ENCODE data around the gene VASH1.

VASH1 gene

GRCh38 chr14:76767681-76768656 is 6.7 kb downstream of the VASH1 start:
- POLR2A ChIA-PET = no interaction called here
- no peak overlapping the region for H3K4me3 ChIP-seq (ENCODE audit: low read depth, low read length)
- CTCF ChIA-PET = interaction anchor here (3.1 to 3.2 kb wide), 2 partner anchors 17 kb away, joined by 12 to 13 read pairs; no protein-coding TSS in a partner anchor
- no peak overlapping the region for H3K27ac ChIP-seq (ENCODE audit: extremely low read depth, low read depth, low read length)
- H3K4me1 ChIP-seq (ENCODE audit: control insufficient read depth, insufficient read depth, low read length) = no peaks in the 10 kb centered on the region
- H3K36me3 ChIP-seq (ENCODE audit: control insufficient read depth in 2 of 2, insufficient read depth in 1 of 2, low read length in 2 of 2) = no peaks in the 10 kb centered on the region
- no peaks in the 10 kb centered on the region for H3K9me3 ChIP-seq (ENCODE audit: control insufficient read depth, insufficient read depth, low read depth, low read length)
- TF ChIP-seq GLI2 (tag by site-specific recombination; IDR thresholded peaks at IDR 0.05; ENCODE audit: borderline replicate concordance, low read depth) (no peak), BCL11B (tag by site-specific recombination; IDR thresholded peaks at IDR 0.05; ENCODE audit: low read depth) (no peak), ZNF48 (tag by site-specific recombination; IDR thresholded peaks at IDR 0.05) (no peak), REPIN1 (tag by site-specific recombination; IDR thresholded peaks at IDR 0.05; ENCODE audit: low read depth) (no peak), ZNF221 (tag by site-specific recombination; IDR thresholded peaks at IDR 0.05; ENCODE audit: borderline replicate concordance) (no peak), ZBTB1 (tag by site-specific recombination; IDR thresholded peaks at IDR 0.05) (no peak), GLIS1 (tag by site-specific recombination; IDR thresholded peaks at IDR 0.05) (peak; percentile 19; the same call in 1 of the 2 replicates), HOXA7 (CRISPR knock-in tag; IDR thresholded peaks at IDR 0.05; ENCODE audit: borderline replicate concordance) (no peak)

GRCh38 chr14:76768671-76769500 is 7.6 kb downstream of the VASH1 start:
- CTCF ChIA-PET = interaction anchor here (0.6 to 3.1 kb wide), 4 partner anchors 16 to 1190 kb away, joined by 3 to 13 read pairs (median 8); partner anchors contain the start of gene FLVCR2
- Histone ChIP-seq H3K36me3 (ENCODE audit: control insufficient read depth in 2 of 2, insufficient read depth in 1 of 2, low read length in 2 of 2) (no peaks in the 10 kb centered on the region), H3K4me1 (ENCODE audit: control insufficient read depth, insufficient read depth, low read length) (0 out of 2 replicates have a peak, but pooled peaks cover 2% of the 10 kb centered on the region), H3K9me3 (ENCODE audit: control insufficient read depth, insufficient read depth, low read depth, low read length) (no peaks in the 10 kb centered on the region), H3K4me3 (ENCODE audit: low read depth, low read length) (no peak overlapping the region), H3K27ac (ENCODE audit: extremely low read depth, low read depth, low read length) (no peak overlapping the region)
- TF ChIP-seq ZBTB7A (tag by site-specific recombination; IDR thresholded peaks at IDR 0.05; ENCODE audit: low read depth) (no peak), GLIS1 (tag by site-specific recombination; IDR thresholded peaks at IDR 0.05) (0 out of 2 replicates have a peak, but pooled peaks have one; percentile 23)
- POLR2A ChIA-PET = no interaction called here

- Histone ChIP-seq H3K36me3 (ENCODE audit: control insufficient read depth in 2 of 2, insufficient read depth in 1 of 2, low read length in 2 of 2) (no peaks in the 10 kb centered on the region), H3K4me1 (ENCODE audit: control insufficient read depth, insufficient read depth, low read length) (0 out of 2 replicates have a peak, but pooled peaks cover 2% of the 10 kb centered on the region), H3K9me3 (ENCODE audit: control insufficient read depth, insufficient read depth, low read depth, low read length) (no peaks in the 10 kb centered on the region), H3K4me3 (ENCODE audit: low read depth, low read length) (no peak overlapping the region), H3K27ac (ENCODE audit: extremely low read depth, low read depth, low read length) (no peak overlapping the region)
- CTCF ChIA-PET = interaction anchor here (0.6 to 3.1 kb wide), 4 partner anchors 15 to 1191 kb away, joined by 3 to 13 read pairs (median 8); partner anchors contain the start of gene FLVCR2
- POLR2A ChIA-PET = no interaction called here
- TF ChIP-seq ZNF677 (tag by site-specific recombination; IDR thresholded peaks at IDR 0.05) = no peak
- no peak for TF ChIP-seq ZNF777 (tag by site-specific recombination; IDR thresholded peaks at IDR 0.05; ENCODE audit: borderline replicate concordance)
- no peak for TF ChIP-seq ZNF350 (tag by site-specific recombination; IDR thresholded peaks at IDR 0.05)
- no peak for TF ChIP-seq HIC1 (tag by site-specific recombination; IDR thresholded peaks at IDR 0.05)
- no peak for TF ChIP-seq OSR2 (tag by site-specific recombination; IDR thresholded peaks at IDR 0.05)
- no peak for TF ChIP-seq ZNF830 (tag by site-specific recombination; IDR thresholded peaks at IDR 0.05; ENCODE audit: low read depth)
- no peak for TF ChIP-seq WT1 (tag by site-specific recombination; IDR thresholded peaks at IDR 0.05)
- no peak for TF ChIP-seq ZNF626 (tag by site-specific recombination; IDR thresholded peaks at IDR 0.05)
- TF ChIP-seq SALL2 (tag by site-specific recombination; IDR thresholded peaks at IDR 0.05; ENCODE audit: borderline replicate concordance) = no peak
- no peak for TF ChIP-seq ZNF664 (tag by site-specific recombination; IDR thresholded peaks at IDR 0.05)
- TF ChIP-seq ZNF335 (tag by site-specific recombination; conservative IDR thresholded peaks at IDR 0.05) = no peak
- no peak for TF ChIP-seq RBAK (tag by site-specific recombination; IDR thresholded peaks at IDR 0.05)
- TF ChIP-seq REST (tag by site-specific recombination; IDR thresholded peaks at IDR 0.05) = no peak
Measured at GRCh38 chr14:76769636-76770292, 8.5 kb downstream of the VASH1 start.
